Stimulated activated naive CD4-positive, alpha-beta T cell treated with Interleukin-2 at 50 U/mL for 16 hours (primary cell): ENCODE data around the gene WDR90.

Experiments
- DNase-seq: peaks from one replicate; lab custom pipeline; 2025; lab: John Stamatoyannopoulos, UW

The WDR90 gene

DNA sequence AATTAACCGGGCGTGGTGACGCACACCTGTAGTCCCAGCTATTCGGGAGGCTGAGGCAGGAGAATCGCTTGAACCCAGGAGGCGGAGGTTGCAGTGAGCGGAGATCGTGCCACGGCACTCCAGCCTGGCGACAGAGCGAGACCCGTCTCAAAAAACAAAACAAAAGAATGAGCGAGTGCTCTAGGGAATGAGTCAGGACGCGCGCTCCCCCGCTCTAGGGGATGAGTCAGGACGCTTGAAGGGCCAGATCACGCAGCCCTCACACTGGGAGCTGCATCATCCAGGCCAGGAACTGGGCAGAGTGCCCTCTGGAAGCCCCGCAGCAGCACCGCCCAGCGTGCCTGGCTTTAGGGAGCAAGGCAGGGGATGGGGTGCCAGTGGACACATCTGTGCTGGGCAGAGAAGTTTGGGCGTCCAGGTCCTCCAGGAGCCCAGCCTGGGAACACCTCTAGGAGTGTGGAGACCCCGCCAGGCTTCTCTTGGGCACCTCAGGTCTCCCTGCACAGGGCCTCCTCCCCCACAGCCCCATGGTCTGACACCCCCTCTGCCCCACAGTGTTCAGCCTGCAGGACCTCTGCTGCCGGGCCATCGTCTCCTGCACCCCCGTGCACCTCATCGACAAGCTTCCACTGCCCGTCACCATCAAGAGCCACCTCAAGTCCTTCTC lies 22.2 kb upstream of the WDR90 start:
- no peak for DNase-seq

DNA sequence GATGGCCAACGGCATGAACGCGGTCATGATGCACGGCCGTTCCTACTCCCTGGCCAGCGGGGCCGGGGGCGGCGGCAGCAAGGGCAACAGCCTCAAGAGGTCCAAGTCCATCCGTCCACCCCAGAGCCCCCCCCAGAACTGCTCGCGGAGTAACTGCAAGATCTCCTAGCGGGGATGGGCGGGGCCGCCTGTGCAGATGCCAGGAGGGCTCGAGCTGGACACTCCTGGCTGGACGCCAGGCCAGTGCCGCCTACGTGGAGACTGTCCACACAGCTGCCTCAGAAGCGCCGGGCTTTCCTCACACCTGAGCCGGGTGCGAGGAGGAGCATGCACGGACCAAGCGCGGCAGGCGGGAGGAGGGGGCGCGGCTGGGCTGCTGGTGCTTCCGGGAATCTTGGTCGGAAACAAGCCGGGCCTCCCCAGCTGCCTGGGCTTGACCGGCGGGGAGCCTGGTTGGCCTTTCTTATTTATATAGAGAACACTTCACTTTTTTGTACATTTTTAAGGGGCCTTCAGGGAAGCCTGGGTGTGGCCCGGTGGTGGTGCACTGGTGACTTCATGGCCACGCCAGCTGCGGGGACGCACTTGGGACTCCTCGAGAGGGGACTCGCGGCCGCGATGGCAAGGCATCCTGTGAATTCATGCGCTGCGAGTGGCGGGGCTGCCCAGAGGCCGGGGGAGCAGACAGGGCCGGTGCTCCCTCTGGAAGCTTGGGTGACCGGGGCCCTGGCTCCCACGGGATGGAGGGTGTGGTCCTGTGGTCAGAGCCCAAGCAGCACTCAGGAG lies 21.5 kb upstream of the WDR90 start:
- no peak for DNase-seq

DNA sequence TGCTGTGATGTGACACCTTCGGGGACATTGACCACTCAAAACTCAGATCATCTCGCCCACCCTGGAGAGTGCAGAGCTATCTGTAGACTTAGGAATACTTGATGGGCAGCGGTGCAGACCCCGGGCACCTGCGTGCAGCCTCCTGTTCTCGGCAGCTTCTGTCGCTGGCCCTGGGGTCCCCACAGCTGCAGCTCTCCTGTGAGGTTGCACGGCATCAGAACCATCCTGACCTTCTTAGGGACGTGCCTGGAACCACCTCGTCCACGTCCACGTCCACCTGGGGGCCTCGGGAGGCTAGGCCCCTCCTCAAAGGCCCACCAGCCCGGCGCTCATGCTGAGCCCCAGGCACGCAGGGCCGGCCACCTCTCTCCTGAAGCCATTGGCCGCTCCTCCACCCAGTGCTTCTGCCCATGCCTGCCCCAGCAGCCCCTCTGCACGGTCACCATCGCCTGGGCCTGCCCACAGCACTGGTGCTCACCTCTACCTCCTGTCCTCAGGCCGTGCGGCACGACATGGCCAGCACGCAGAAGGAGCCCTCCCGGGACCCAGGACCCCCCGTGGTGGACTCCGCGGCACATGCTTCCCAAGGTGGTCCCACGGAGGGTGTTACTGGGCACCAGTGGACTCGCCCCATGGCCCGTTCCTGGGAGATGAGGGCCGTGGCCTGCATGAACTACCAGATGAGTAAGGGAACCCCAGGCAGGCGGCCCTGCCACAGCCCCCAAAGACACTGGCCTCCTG lies 20.7 kb upstream of the WDR90 start:
- no peak for DNase-seq

GRCh38 chr16:629185-629832 lies 19.9 kb upstream of the WDR90 start:
- DNase-seq = no peak

- no peak for DNase-seq
Observed at GRCh38 chr16:629833-630248, 19.3 kb upstream of the WDR90 start.

DNA sequence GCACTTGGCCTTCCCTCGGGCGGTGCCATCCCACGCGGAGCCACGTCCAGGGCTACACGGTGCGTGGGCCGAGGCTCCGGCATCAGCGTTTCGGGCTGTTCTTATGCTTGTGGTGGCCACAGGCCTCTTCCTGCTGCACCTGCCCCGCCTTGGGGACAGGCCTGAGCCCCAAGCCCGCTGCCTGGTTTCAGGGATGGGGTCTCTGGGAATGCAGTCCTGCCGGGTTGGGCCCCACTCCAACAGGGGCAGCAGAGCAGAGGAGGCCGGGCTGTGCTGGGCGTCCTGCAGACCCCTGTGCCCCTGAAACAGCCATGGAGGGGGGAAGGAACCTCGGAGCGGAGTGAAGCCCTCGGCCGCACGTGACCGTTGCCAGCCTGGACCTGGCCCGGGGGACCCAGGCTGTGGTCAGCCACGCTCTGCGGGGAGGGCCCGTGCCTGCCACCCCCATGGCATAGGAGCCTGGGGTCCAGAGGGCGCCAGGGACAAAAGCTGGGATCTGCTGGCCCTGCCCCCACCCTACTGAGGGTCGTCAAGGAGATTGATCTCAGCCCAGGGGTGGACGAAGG lies 18.8 kb upstream of the WDR90 start:
- DNase-seq = no peak

GRCh38 chr16:630815-631405 lies 18.3 kb upstream of the WDR90 start, which contains the start of gene WFIKKN1:
WFIKKN1 (plus strand) TSS chr16:630985; CDS start chr16:631254, 269 bp downstream.
- no peak for DNase-seq

- no peak for DNase-seq
Observed at GRCh38 chr16:631808-632358, 17.3 kb upstream of the WDR90 start.

GRCh38 chr16:632486-633335 lies 16.5 kb upstream of the WDR90 start:
- DNase-seq = no peak

DNA sequence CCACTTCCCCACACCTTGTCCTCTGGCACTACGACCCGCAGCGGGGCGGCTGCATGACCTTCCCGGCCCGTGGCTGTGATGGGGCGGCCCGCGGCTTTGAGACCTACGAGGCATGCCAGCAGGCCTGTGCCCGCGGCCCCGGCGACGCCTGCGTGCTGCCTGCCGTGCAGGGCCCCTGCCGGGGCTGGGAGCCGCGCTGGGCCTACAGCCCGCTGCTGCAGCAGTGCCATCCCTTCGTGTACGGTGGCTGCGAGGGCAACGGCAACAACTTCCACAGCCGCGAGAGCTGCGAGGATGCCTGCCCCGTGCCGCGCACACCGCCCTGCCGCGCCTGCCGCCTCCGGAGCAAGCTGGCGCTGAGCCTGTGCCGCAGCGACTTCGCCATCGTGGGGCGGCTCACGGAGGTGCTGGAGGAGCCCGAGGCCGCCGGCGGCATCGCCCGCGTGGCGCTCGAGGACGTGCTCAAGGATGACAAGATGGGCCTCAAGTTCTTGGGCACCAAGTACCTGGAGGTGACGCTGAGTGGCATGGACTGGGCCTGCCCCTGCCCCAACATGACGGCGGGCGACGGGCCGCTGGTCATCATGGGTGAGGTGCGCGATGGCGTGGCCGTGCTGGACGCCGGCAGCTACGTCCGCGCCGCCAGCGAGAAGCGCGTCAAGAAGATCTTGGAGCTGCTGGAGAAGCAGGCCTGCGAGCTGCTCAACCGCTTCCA lies 15.7 kb upstream of the WDR90 start:
- no peak for DNase-seq

- no peak for DNase-seq
Observed at GRCh38 chr16:634051-634670, 15.0 kb upstream of the WDR90 start.

DNA sequence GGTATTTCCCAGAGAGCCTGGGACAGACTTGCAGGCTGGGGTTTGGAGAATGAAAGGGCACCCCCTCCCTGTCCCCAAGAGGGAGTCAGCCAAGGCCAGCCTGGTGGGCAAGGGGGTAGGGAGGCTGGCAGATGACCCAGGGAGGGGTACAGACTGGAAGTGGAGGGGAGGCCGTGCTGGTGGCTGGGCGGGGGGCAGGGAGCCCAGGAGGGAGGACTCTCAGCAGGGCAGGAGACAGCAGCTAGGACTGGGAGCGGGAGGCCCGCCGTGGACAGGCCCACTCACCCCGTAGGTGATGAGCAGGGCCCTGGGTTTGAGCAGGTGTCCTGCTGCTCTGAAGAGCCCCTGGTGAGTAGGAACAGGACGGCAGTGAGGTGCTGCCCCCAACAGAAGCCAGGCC lies 14.2 kb upstream of the WDR90 start:
- no peak for DNase-seq

GRCh38 chr16:635573-636205 lies 13.5 kb upstream of the WDR90 start:
- DNase-seq = no peak

DNA sequence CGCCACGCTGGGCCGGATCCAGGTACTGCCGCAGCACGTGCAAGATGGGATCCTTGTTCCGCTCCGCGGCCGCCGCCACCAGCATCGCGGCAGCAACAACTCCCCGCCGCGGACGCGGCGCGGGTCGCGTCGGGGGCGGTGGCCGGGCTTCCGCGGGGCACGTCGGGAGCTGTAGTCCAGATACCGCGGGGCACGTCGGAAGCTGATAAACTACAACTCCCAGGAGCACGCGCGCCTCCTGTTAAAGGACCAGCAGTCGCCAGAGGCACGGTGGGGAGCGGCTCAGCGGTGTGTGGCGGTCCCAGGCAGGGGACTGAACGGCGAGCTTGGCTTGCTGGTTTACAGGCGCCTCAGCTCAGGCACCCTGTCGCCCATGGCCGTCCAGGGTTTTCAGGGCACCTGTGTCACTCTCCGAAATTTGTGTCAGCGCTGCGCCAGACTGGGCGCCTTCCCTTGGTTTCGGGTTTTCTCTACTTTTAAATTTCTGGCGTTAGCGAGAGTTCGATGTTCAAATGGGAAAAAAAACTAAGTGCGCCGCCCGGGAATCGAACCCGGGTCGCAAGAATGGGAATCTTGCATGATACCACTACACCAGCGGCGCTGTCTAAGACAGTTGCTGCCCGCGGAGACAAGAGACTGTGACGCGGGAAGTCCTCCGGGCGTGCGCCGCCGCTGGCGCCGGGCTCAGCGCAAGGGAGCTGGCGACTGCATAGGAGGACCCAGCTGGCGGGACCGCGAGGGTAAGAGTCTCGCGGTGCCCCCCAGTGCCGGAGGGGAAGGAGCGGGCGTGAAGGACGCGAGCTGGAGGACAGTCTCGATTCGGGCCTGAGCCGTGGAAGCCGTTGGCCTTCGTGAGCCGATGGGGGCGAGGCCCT lies 12.7 kb upstream of the WDR90 start, which contains the start of gene METTL26:
METTL26 (minus strand) TSS at position 100 of the 875 bp plus-strand sequence; CDS start at position 85, 15 bp downstream.
- DNase-seq = peak; percentile 92

DNA sequence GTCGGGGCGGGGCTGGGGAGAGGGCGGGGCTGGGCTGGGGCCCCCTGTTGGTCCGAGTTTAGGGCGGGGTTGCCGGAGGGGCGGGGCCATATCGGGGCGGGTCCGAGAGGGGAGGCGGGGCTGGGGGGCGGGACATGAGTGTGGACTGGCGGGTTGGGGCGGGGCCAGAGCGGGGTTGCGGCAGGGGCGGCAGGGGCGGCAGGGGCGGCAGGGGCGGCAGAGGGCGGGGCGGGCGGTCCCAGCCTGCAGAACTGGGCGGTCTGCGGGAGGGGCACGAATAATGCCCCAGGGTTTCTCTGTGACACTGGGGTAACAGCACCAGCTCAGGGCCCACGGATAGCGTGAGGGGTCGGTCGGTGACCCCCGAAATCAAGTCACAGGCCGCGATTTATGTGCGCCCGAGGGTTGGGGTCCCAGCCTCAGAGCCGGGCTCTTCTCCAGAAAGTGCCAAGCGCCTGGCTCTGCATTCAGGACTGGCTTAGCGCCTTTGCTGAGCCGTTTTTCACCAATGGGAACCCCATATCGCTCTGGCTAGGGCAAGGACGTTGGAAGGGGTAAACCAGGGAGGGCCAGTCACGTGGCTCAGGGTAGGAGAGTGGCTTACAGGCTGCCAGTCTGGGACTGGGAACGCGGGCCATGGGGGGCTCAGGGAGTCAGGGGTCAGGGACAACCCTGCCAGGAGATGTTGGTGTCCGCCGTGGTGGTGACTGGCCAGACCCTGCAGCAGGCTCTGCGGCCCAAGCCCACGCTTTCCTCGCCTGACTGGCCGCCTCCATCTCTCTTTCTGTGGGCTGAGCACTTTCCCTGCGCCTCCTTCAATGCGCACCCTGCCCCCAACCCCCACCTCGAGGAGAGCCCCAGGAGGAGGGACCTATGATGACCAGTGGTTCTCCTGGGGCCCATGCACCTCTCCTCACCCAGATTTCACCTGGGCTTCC lies 11.8 kb upstream of the WDR90 start:
- DNase-seq = peak; percentile 90

DNA sequence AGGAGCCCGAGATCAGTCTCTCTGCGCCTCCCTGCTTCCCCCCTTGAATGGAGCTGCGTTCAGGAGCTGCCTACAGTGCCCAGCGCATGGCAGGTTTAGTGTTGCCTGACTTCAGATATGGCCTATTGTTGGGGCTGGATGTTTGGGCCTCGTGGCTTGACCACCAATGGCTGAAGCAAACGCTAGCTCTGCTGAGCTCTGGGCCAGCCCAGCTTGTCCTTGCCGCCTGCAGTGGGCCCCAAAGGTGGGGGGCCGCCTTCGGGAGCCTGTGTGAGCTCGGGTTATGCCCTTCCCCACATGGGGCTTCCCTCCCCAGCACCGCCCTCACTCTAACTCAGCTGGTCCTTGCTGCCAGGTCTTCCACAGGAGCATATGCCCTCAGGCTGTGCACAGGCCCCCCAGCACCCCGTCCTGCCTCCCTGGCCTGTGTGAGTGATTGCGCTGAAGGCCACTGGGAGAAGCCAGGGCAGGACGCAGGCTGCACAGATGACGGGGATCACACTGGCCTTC lies 11.1 kb upstream of the WDR90 start:
- no peak for DNase-seq
